Effector memory CD4-positive, alpha-beta T cell (primary cell): Measurements from ENCODE around the gene UBC.
"Not testable (repeated sequence)": the region's sequence is repeated elsewhere in the genome, so short reads cannot be mapped to it uniquely, and the experiment has no call there.

Source experiments
- DNase-seq, 3 donors: peaks; one replicate each; pipeline ENCODE4 v3.0.0-alpha.2; 2020
- H3K27ac ChIP-seq: 2 replicates; pipeline ENCODE4 v1.7.0; 2013; ENCODE audit warnings: mild to moderate bottlenecking, low read length, moderate library complexity; ENCODE audit not compliant: insufficient read depth, poor library complexity, severe bottlenecking
- H3K27me3 ChIP-seq: replicated peaks from 2 replicates; pipeline ENCODE4 v1.7.0; 2013; ENCODE audit warnings: mild to moderate bottlenecking, low read length; ENCODE audit not compliant: insufficient read depth, control insufficient read depth, poor library complexity, severe bottlenecking
- H3K36me3 ChIP-seq: 2 replicates; pipeline ENCODE4 v1.7.0; 2013; ENCODE audit warnings: mild to moderate bottlenecking, low read length, moderate library complexity; ENCODE audit not compliant: control insufficient read depth, insufficient read depth
- H3K4me1 ChIP-seq: 2 replicates; pipeline ENCODE4 v1.7.0; 2013; ENCODE audit warnings: low read length, mild to moderate bottlenecking; ENCODE audit not compliant: control insufficient read depth, insufficient read depth, poor library complexity, severe bottlenecking
- H3K4me3 ChIP-seq: 2 replicates; pipeline ENCODE4 v1.7.0; 2013; ENCODE audit warnings: low read length, low read depth, mild to moderate bottlenecking; ENCODE audit not compliant: insufficient read depth, poor library complexity, severe bottlenecking
- H3K9me3 ChIP-seq: 2 replicates; pipeline ENCODE4 v1.7.0; 2013; ENCODE audit warnings: mild to moderate bottlenecking, low read length, moderate library complexity; ENCODE audit not compliant: control insufficient read depth

The UBC gene

GRCh38 chr12:124915239-124916236 lies 1.1 kb upstream of the UBC start:
- DNase-seq: no peak
- peak overlapping the region; percentile 99 for H3K4me3 ChIP-seq
- no peaks in the 10 kb centered on the region for H3K9me3 ChIP-seq
- no peaks in the 10 kb centered on the region for H3K27me3 ChIP-seq
- peaks cover 16% of the 10 kb centered on the region for H3K36me3 ChIP-seq
- H3K27ac ChIP-seq: peak overlapping the region; percentile 98
- peaks cover 64% of the 10 kb centered on the region for H3K4me1 ChIP-seq

- H3K4me3 ChIP-seq: peak overlapping the region; percentile 99
- DNase-seq: peak; percentile 82 to 90 (median 88)
- peaks cover 49% of the 10 kb centered on the region for H3K4me1 ChIP-seq
Observed at GRCh38 chr12:124913474-124914391, 717 bp downstream of the UBC start.

GRCh38 chr12:124912529-124913287 lies 1.7 kb downstream of the UBC start:
- not testable (repeated sequence) for H3K27me3 ChIP-seq, H3K27ac ChIP-seq, H3K4me3 ChIP-seq, DNase-seq, H3K9me3 ChIP-seq
- Histone ChIP-seq H3K4me1 (peaks cover 39% of the 10 kb centered on the region), H3K36me3 (peaks cover 16% of the 10 kb centered on the region)

More at GRCh38 chr12:124913474-124914391, 717 bp downstream of the UBC start:
- Histone ChIP-seq H3K9me3 (no peaks in the 10 kb centered on the region), H3K27ac (peak overlapping the region; percentile 98), H3K27me3 (no peaks in the 10 kb centered on the region), H3K36me3 (peaks cover 16% of the 10 kb centered on the region)

GRCh38 chr12:124911521-124911920 lies 2.9 kb downstream of the UBC start:
- not testable (repeated sequence) for H3K27me3 ChIP-seq, H3K4me3 ChIP-seq, H3K9me3 ChIP-seq, H3K27ac ChIP-seq, DNase-seq
- Histone ChIP-seq H3K4me1 (peaks cover 34% of the 10 kb centered on the region), H3K36me3 (peaks cover 16% of the 10 kb centered on the region)

- Histone ChIP-seq H3K27me3 (no peaks in the 10 kb centered on the region), H3K36me3 (peaks cover 16% of the 10 kb centered on the region), H3K9me3 (no peaks in the 10 kb centered on the region), H3K4me3 (no peak overlapping the region), H3K27ac (no peak overlapping the region), H3K4me1 (peaks cover 29% of the 10 kb centered on the region)
- DNase-seq: no peak
Observed at GRCh38 chr12:124910561-124911478, 3.6 kb downstream of the UBC start.

- Histone ChIP-seq H3K4me3 (no peak overlapping the region), H3K27ac (no peak overlapping the region), H3K36me3 (peaks cover 16% of the 10 kb centered on the region), H3K9me3 (no peaks in the 10 kb centered on the region), H3K27me3 (no peaks in the 10 kb centered on the region), H3K4me1 (peaks cover 21% of the 10 kb centered on the region)
- no peak for DNase-seq
Observed at GRCh38 chr12:124909831-124910560, 4.5 kb downstream of the UBC start.

- peak; percentile 69 to 83 (median 72) for DNase-seq
- Histone ChIP-seq H3K4me3 (no peak overlapping the region), H3K4me1 (peaks cover 17% of the 10 kb centered on the region), H3K9me3 (no peaks in the 10 kb centered on the region), H3K27ac (no peak overlapping the region), H3K36me3 (peaks cover 12% of the 10 kb centered on the region), H3K27me3 (no peaks in the 10 kb centered on the region)
Observed at GRCh38 chr12:124906606-124907261, 7.7 kb downstream of the UBC start.
